DOHH2 (cell line): Measurements from ENCODE around the gene CYP26B1.

Source experiments
- H3F3A ChIP-seq: fragments of 200-600 bp; sonication (generic), shearing (Covaris generic); 2 replicates; pipeline ENCODE4 v1.6.0; 2016; ENCODE audit warnings: antibody characterized with exemption, mild to moderate bottlenecking; ENCODE audit not compliant: control insufficient read depth, insufficient read depth
- H3K27ac ChIP-seq: fragments of 200-600 bp; sonication (generic); 2 replicates; pipeline ENCODE4 v1.5.1; 2014; ENCODE audit warnings: low read depth, mild to moderate bottlenecking, low read length, moderate library complexity
- H3K27me3 ChIP-seq: fragments of 200-600 bp; sonication (generic); 2 replicates; pipeline ENCODE4 v1.6.1; 2014; ENCODE audit warnings: mild to moderate bottlenecking, low read length, mixed read lengths; ENCODE audit not compliant: control insufficient read depth
- H3K36me3 ChIP-seq: fragments of 200-600 bp; sonication (generic); 2 replicates; pipeline ENCODE4 v1.6.1; 2014; ENCODE audit warnings: mild to moderate bottlenecking, low read length, moderate library complexity, mixed read lengths; ENCODE audit not compliant: control insufficient read depth
- H3K4me1 ChIP-seq: fragments of 200-600 bp; sonication (generic); 2 replicates; pipeline ENCODE4 v1.6.1; 2014; ENCODE audit warnings: mild to moderate bottlenecking, low read length, mixed read lengths; ENCODE audit not compliant: control insufficient read depth
- H3K4me2 ChIP-seq: fragments of 200-600 bp; sonication (generic); 2 replicates; pipeline ENCODE4 v1.6.0; 2014; ENCODE audit warnings: mild to moderate bottlenecking, low read length, moderate library complexity
- H3K4me3 ChIP-seq: fragments of 200-600 bp; sonication (generic); 2 replicates; pipeline ENCODE4 v1.5.1; 2014; ENCODE audit warnings: mild to moderate bottlenecking, low read length, mixed read lengths
- H3K79me2 ChIP-seq: fragments of 200-600 bp; sonication (generic); 2 replicates; pipeline ENCODE4 v1.6.1; 2014; ENCODE audit warnings: mild to moderate bottlenecking, low read length, mixed read lengths; ENCODE audit not compliant: control insufficient read depth
- H3K9me2 ChIP-seq: fragments of 200-600 bp; sonication (generic); replicated peaks from 2 replicates; pipeline ENCODE4 v1.6.1; 2014; ENCODE audit warnings: mild to moderate bottlenecking, low read length, mixed read lengths; ENCODE audit not compliant: control insufficient read depth
- H3K9me3 ChIP-seq: fragments of 200-600 bp; sonication (generic); 2 replicates; pipeline ENCODE4 v1.6.1; 2014; ENCODE audit warnings: antibody characterized with exemption, low read length, mixed read lengths; ENCODE audit not compliant: control insufficient read depth, insufficient read depth
- H4K20me1 ChIP-seq: fragments of 200-600 bp; sonication (generic); 2 replicates; pipeline ENCODE4 v1.6.0; 2014; ENCODE audit warnings: low read depth, mild to moderate bottlenecking, antibody characterized with exemption, low read length, moderate library complexity; ENCODE audit not compliant: control insufficient read depth, insufficient read depth
- EZH2phosphoT487 ChIP-seq: fragments of 200-600 bp; sonication (generic); IDR thresholded peaks from 2 replicates; pipeline ENCODE4 v1.6.1; 2017; ENCODE audit warnings: borderline replicate concordance, mild to moderate bottlenecking, antibody characterized with exemption, low read length, moderate library complexity, mixed read lengths
- TF ChIP-seq, protein P1 (sequence below): fragments of 200-600 bp; sonication (generic); IDR thresholded peaks from one replicate; pipeline ENCODE4 v1.5.1; 2014; ENCODE audit warnings: antibody characterized with exemption, mild to moderate bottlenecking, low read depth, low read length; ENCODE audit not compliant: poor library complexity, severe bottlenecking

The CYP26B1 gene

DNA sequence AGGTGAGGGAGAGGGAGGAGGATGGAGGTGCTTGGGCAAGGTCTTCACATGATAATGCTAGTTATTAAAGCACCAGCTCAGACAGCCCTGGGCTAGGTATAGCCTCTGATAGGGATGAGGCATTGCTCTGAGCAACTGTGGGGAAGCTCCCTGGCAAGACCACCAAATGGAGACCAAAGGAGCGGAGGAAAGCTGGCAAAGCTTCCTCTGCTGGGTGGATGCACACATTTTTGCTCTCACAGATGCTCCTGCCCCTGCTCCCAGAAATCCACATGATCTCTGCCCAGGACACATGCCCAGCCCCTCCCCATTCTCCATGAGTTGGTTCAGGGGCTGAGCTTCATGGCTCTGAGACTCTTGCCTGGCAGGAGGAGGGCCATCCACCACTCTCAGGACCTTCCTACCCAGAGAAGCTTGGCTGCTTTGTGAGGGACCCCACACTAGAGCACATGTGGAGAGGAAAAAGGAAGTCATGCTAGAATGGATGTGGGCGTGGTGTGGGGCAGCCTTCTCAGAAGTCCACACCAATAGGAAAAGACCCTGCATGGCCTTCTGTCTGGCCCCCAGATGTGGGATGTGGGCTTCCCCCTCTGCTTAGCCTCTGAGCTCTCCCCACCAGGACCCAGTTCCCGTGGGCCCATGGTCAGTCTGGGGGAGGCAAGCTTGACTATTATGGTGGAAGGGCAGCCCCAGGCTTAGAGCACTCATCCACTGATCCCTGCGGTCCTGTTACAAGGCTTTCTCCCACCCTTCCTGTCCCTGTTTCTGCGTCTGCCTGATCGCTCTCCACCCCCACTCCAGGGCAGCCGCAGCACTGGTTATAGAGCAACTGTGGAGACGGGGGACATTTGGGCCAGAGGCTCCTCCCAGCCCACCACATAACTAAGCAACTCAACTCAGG, 10.5 kb upstream of the CYP26B1 start:
- Histone ChIP-seq H3K27ac (no peak overlapping the region), H3K9me3 (no peaks in the 10 kb centered on the region), H4K20me1 (no peaks in the 10 kb centered on the region), H3K4me2 (no peak overlapping the region), H3F3A (no peaks in the 10 kb centered on the region), H3K9me2 (no peaks in the 10 kb centered on the region), H3K79me2 (no peaks in the 10 kb centered on the region), H3K4me1 (peaks cover 9% of the 10 kb centered on the region), H3K36me3 (no peaks in the 10 kb centered on the region), H3K4me3 (no peak overlapping the region), H3K27me3 (no peaks in the 10 kb centered on the region)
- TF ChIP-seq, protein P1, sequence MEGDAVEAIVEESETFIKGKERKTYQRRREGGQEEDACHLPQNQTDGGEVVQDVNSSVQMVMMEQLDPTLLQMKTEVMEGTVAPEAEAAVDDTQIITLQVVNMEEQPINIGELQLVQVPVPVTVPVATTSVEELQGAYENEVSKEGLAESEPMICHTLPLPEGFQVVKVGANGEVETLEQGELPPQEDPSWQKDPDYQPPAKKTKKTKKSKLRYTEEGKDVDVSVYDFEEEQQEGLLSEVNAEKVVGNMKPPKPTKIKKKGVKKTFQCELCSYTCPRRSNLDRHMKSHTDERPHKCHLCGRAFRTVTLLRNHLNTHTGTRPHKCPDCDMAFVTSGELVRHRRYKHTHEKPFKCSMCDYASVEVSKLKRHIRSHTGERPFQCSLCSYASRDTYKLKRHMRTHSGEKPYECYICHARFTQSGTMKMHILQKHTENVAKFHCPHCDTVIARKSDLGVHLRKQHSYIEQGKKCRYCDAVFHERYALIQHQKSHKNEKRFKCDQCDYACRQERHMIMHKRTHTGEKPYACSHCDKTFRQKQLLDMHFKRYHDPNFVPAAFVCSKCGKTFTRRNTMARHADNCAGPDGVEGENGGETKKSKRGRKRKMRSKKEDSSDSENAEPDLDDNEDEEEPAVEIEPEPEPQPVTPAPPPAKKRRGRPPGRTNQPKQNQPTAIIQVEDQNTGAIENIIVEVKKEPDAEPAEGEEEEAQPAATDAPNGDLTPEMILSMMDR, result no peak
- no peak for TF ChIP-seq EZH2phosphoT487

DNA sequence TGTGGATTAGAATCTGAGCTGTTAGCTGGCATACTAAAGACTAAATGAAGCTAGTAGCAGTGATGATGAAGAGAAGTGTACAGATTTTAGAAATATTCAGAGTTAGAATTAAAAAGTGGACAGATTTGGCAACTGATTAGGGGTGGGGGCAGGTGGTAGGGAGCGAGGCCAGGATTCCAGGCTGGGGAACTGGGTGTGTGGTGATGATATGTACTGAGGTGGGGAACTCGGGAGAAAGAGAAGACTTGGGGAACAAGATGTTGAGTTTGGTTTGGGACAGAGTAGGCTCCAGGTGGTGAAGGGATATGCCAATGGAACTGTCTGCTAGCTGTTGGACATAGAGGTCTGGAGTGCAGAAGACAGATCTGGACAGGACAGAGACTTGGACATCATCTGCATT, 9.2 kb upstream of the CYP26B1 start:
- no peaks in the 10 kb centered on the region for H3K27me3 ChIP-seq
- H3K9me3 ChIP-seq, result no peaks in the 10 kb centered on the region
- no peaks in the 10 kb centered on the region for H3K79me2 ChIP-seq
- no peak overlapping the region for H3K4me2 ChIP-seq
- no peaks in the 10 kb centered on the region for H3K36me3 ChIP-seq
- no peaks in the 10 kb centered on the region for H3K9me2 ChIP-seq
- no peaks in the 10 kb centered on the region for H3F3A ChIP-seq
- H3K27ac ChIP-seq, result no peak overlapping the region
- no peak overlapping the region for H3K4me3 ChIP-seq
- peaks cover 9% of the 10 kb centered on the region for H3K4me1 ChIP-seq
- no peaks in the 10 kb centered on the region for H4K20me1 ChIP-seq
- TF ChIP-seq, protein P1, result no peak

DNA sequence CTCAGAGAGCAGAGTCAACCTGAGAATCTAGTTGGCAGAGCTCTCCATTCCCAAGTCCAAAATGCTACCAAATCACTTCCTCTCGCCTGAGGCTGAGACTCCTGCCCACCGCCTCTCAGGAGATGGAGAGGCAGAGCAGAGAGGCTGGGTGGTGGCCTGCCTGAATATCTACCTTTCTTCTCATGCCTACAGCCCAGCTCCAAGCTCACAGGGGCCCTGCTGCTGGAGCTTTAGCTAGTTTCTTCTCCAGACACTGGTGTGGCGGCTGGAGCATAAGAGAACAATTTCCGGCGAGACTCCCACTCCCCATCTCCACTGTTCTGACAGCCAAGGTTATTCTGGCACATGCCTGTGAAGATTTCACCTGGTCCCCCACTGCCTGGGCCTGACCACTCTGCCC, 8.1 kb upstream of the CYP26B1 start:
- H3K27ac ChIP-seq, result no peak overlapping the region
- H3K4me1 ChIP-seq, result peaks cover 9% of the 10 kb centered on the region
- H3K27me3 ChIP-seq, result peaks cover 4% of the 10 kb centered on the region; the same call in 1 of the 2 replicates
- no peaks in the 10 kb centered on the region for H3F3A ChIP-seq
- H3K36me3 ChIP-seq, result no peaks in the 10 kb centered on the region
- no peaks in the 10 kb centered on the region for H3K9me3 ChIP-seq
- H3K4me3 ChIP-seq, result no peak overlapping the region
- TF ChIP-seq, protein P1, result no peak
- no peak for TF ChIP-seq EZH2phosphoT487
- no peaks in the 10 kb centered on the region for H3K9me2 ChIP-seq
- no peak overlapping the region for H3K4me2 ChIP-seq
- H3K79me2 ChIP-seq, result no peaks in the 10 kb centered on the region
- H4K20me1 ChIP-seq, result no peaks in the 10 kb centered on the region
